ENCODE data around the gene C5AR1.
"Not testable (repeated sequence)": the region's sequence is repeated elsewhere in the genome, so short reads cannot be mapped to it uniquely, and the experiment has no call there.

C5AR1 gene

DNA sequence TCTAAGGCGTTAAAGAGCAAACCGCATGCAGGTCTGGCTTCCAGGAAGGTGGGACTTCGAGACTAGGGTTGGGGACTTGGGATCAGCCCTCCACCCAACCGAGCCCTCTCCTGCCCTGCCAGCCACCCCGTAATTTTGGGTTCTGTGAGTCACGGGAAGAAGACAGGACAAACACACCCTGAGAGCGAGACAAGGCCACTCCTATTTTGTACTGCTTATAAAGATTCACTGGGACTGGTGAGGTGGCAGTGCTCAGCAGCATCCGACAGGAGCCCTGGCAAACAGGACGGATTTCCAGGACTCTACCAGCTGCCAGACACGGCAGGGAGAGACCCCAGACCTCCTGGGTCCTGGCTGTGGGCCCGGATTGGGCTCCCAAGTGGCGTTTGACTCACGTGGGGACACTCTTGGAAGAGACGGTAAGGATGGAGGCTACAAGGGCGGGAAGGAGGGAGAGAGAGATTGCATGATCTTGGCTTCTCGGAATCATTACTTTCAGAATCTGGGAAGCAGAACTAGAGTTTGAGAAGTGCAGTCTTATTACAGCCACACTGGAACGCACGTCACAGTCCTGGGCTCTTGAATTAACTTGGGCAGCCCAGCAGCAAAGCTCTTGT is 22.4 kb downstream of the C5AR1 start, which contains the start of gene C5AR2:
TSS of gene C5AR2 (plus strand) at position 245 of the 617 bp plus-strand sequence. CDS start 8,625 bp downstream, outside the sequence.
- DNase-seq, result no peak

DNA sequence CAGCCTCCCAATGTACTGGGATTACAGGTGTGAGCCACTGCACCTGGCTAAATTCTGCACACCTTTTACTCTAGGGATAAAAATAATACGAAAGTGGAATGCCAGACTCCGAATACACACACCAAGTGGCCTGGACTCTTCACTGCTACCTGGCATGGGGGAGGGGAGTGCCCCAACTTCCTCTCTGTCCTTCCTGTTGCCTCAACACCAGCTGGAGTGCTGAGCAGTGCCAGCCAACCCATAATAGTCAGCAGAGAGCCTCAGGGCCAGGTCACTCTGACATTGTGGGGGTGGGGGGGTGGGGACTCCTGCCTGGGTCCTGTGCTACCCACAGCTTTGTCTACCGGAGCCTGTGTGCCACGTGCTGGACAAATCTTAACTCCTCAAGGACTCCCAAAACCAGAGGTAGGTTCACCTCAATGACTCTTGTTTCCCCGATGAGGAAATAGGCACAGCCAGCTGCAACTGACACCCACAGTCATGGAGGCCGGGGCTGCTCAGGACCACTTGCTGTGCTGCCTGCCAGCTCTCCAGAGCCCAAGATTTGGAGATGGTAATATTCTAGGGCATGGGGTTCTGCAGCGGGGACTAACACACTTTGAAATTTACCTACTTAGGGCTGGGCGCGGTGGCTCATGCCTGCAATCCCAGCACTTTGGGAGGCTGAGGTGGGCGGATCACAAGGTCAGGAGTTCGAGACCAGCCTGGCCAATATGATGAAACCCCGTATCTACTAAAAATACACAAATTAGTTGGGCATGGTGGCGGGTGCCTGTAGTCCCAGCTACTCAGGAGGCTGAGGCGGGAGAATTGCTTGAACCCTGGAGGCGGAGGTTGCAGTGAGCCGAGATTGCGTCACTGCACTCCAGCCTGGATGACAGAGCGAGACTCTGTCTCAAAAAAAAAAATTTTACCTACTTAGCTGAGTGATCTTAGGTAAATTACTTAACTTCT is 27.4 kb downstream of the C5AR1 start:
- DNase-seq, result peak in 1 of 5 donors; percentile 63

DNA sequence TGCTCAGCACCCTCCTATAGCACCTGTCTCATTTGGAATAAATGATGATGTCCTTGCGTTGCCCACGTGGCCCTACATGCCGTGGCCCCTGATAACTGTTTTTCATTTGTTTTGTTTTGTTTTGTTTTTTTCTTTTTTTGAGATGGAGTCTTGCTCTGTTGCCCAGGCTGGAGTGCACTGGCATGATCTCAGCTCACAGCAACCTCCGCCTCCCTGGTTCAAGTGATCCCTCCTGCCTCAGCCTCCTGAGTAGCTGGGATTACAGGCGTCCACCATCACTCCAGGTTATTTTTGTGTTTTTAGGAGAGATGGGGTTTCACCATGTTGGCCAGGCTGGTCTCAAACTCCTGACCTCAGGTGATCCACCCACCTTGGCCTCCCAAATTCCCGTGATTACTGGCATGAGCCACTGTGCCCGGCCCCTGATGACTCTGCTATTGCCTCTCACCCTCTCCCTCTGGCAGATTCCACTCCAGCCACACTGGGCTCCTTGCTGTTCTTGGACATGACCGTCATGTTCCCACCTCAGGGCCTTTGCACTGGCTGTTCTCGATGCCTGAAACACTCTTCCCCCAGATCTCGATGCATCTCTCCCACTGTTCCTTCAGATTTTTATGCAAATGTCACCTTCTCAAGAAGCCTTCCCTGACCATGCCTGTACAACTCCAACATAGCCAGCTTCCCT is 29.7 kb downstream of the C5AR1 start:
- DNase-seq, result no peak

DNA sequence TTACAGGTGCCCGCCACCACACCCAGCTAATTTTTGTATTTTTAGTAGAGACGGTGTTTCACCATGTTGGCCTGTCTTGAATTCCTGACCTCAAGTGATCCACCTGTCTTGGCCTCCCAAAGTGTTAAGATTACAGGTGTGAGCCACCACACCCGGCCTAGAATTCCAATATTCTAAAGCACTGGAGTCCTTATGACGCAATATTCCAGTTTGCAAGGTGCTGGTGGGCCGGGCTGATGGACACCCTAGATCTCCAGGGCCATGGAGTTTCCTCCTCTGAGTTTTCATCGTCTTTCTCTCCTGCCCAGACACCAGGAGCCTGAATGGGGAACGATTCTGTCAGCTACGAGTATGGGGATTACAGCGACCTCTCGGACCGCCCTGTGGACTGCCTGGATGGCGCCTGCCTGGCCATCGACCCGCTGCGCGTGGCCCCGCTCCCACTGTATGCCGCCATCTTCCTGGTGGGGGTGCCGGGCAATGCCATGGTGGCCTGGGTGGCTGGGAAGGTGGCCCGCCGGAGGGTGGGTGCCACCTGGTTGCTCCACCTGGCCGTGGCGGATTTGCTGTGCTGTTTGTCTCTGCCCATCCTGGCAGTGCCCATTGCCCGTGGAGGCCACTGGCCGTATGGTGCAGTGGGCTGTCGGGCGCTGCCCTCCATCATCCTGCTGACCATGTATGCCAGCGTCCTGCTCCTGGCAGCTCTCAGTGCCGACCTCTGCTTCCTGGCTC is 31.0 kb downstream of the C5AR1 start:
- no peak for DNase-seq

DNA sequence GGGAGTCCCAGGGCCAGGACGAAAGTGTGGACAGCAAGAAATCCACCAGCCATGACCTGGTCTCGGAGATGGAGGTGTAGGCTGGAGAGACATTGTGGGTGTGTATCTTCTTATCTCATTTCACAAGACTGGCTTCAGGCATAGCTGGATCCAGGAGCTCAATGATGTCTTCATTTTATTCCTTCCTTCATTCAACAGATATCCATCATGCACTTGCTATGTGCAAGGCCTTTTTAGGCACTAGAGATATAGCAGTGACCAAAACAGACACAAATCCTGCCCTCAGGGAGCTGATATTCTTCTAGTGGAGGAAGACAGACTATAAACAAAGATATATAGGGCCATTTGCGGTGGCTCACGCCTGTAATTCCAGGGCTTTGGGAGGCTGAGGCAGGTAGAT is 32.1 kb downstream of the C5AR1 start:
- no peak for DNase-seq

DNA sequence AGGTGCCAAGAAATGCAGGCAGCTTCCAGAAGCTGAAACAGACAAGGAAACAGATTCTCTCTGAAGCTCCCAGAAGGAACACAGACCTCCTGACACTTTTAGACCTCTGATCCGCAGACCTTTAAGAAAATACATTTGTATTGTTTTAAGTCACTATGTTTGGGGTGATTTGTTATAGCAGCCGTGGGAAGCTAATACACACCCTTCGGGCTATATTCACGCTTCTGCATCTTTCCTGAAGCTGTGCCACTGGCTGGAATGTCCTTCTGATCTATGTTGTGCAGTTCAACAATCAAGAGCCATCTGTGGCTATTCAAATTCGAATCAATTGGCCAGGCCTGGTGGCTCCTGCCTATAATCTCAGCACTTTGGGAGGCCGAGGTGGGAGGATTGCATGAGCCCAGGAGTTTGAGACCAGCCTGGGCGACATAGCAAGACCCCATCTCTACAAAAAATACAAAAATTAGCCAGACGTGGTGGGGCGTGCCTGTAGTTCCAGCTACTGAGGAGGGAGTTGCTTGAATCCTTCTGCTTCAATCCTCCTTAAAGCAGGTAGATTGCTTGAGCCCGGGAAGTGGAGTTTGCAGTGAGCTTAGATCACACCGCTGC is 33.6 kb downstream of the C5AR1 start:
- no peak for DNase-seq

DNA sequence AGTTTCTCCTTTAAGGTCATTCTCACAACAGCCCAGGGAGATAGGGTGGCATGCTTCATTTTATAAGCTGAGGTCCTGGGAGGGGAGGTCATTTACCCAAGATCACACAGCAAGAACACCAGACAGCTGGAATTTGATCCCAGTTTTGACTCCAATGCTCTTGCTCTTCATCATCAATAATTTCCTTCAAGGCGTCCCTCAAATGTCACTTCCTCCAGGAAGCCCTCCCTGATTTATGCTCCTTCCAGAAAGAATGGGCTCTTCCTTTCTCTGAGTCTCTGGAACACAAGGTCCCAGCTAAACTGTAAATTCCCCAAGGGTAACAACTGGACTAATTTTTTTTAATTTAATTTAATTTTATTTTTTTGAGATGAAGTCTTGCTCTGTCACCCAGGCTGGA is 34.8 kb downstream of the C5AR1 start:
- DNase-seq, result no peak

DNA sequence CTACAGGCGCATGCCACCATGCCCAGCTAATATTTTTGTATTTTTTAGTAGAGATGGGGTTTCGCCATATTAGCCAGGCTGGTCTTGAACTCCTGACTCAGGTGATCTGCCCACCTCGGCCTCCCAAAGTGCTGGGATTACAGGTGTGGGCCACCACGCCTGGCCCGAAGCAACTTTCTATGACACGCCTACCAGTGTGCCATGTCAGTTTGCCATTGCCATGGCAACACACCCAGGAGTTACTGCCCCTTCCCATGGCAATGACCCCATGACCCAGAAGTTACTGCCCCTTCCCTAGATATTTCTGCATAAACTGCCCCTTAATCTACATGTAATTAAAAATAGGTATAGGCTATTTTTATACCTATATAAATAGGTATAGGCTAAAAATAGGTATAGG is 36.4 kb downstream of the C5AR1 start:
- DNase-seq, result not testable (repeated sequence)

DNA sequence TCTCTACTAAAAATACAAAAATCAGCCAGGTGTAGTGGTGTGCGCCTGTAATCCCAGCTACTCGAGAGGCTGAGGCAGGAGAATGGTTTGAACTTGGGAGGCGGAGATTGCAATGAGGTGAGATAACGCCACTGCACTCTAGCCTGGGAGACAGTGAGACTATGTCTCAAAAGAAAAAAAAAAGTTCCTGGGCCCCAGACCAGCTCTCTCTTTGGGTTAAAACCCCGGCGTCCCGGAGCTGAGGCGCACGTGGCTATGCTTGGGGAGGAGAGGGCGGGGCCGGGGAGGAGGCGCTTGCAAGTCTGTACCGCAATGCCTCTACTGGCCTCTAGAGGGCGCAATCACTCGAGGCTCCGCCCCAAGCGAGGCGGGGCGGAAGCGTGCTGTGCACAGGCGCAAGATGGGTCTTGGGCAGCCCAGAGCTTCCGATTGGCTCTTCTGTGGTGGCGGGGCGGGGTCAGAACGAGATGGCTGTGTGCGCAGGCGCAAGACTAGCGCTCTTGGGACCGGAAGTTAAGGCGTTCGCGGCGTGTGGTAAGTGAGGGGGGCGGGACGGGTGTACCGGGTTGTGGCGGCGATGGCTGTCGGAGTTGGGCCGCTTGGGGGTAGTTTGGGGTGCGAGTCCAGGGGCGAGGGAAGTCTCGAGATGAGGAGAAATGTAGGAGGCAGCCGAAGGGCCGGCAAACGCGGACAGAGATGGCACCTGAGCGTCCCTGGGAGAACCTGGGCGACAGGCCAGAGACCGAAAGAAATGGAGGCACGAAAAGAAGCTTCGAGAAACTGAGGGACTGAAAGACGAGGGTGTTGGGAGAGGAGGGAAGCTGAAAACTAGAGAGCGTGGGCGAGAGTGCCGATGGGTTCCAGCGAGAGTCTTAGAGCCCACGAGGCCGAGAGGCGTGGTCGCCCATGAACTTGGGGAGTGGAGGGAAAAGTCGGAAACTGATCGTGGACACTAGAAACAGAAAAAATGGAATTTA is 39.4 kb downstream of the C5AR1 start, which contains the start of gene DHX34:
TSS of gene DHX34 (plus strand) at position 497 of the 977 bp plus-strand sequence. CDS start 3,716 bp downstream, outside the sequence.
- DNase-seq, result peak; percentile 97 to 100 (median 98)

DNA sequence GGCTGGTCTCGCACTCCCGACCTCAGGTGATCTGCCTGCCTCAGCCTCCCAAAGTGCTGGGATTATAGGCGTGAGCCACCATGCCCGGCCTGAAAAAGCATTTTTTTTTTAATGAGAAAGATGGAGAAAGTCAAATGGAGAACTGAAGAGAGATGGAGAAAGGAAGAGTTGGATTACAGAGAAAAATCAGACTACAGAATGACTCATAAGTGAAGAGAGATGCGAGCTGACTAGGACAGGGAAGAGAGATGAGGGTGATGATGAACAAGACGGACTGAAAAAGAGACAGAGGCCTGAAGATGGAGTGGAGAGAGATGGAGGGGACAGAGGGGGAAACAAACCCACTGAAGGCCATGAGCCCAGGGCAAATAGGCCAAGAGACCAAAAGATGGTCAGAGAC is 41.0 kb downstream of the C5AR1 start:
- DNase-seq, result no peak

DNA sequence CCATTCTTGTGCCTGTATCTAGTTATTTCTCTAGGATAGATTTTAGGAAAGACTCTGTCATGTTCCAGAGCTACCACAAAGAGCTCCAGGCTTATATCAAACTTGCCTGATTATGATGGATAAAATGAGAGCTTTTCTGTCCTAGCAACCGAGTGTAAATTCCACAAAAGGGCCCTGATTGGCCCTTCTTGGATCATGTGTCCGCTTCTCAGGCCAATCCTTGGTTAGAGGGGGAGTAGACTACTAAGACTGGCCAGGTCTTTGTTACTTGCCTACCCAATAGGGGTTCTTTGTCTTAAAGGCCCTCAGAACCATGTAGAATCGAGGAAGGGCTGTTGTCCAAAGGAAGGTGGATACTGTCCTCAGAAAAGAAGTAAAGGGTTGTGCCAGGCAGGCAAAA is 41.9 kb downstream of the C5AR1 start:
- DNase-seq, result no peak

DNA sequence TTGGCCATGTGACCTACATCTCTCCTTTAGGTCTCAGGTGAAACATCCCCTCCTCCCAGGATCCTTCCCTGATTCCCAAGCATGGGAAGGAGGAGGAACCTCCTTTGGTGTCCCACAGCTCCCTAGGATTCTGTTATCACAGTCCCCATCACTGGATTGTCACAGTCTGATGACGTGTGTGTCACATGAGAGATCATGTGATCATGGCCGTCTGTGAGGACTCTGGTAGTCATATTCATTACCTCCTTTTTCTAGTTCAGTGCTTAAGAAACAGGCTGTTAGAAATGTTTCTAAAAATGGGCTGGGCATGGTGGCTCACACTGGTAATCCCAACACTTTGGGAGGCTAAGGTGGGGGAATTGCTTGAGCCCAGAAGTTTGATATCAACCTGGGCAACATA is 42.4 kb downstream of the C5AR1 start:
- no peak for DNase-seq

DNA sequence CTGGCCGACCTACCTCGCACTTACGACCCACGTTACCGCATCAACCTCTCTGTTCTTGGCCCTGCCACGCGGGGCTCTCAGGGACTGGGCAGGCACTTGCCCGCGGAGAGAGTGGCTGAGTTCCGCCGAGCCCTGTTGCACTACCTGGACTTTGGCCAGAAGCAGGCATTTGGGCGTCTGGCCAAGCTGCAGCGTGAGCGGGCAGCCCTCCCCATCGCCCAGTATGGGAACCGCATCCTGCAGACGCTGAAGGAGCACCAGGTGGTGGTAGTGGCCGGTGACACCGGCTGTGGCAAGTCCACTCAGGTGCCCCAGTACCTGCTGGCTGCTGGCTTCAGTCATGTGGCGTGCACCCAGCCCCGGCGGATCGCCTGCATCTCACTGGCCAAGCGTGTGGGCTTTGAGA is 43.6 kb downstream of the C5AR1 start:
- no peak for DNase-seq

DNA sequence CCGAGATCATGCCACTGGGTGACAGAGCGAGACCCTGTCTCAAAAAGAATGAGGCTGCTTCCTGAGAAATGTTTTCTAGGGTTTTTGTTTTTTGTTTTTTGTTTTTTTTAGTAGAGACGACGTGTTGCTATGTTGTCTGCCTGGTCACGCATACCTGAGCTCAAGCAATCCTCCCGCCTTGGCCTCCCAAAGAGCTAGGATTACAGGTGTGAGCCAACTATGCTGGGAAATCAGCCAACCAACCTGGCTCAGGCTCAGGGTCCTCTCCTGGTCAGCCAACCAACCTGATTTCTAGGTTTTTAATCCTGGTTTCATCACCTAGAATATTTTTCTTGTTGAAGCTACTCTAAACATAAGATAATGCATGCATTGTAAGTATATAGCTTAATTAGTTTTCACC is 47.2 kb downstream of the C5AR1 start:
- no peak for DNase-seq

DNA sequence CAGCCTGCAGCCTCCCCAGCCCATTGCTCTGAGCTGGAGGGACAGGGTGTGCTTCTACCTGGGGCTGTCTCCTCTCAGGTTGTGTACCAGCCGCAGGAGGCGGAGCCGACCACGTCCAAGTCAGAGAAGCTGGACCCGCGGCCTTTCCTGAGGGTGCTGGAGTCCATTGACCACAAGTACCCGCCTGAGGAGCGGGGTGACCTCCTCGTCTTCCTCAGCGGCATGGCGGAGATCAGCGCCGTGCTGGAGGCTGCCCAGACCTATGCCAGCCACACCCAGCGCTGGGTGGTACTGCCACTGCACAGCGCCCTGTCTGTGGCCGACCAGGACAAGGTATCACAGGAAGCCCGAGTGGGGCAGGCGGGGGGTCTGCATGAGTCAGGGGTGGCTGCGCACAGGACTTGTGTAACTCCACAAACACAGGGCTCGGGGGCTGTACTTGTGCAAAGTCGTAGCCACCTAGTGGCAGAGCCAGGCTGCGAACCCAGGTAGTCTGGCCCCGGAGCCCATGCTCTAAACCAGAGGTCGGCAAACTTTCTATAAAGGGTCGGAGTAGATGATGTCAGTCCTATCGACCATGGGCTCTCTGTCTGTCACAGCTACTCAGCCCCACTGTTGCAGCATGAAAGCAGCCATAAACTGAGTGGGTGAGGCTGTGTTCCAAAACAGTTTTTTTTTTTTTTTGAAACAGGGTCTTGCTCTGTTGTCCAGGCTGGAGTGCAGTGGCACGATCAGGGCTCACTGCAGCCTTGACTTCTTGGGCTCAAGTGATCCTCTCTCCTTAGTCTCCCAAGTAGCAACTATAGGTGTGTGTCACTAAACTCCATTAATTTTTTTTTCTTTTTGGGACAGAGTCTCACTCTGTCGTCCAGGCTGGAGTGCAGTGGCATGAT is 48.4 kb downstream of the C5AR1 start:
- DNase-seq, result no peak

DNA sequence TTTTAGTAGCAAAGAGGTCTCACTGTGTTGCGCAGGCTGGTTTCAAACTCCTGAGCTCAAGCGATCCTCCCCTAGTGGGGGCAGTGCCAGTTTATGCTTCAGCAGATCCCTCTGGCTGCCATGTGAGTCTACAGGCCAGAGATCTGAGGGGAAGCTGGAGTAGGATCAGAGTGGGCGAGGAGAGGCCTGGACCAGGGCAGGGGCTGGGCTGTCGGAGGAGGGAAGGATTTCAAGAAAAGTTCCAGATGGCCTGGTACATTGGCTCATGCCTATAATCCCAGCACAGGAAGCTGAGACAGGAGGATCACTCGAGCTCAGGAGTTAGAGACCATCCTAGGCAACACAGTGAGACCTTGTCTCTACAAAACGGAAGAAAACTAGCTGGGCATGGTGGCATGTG is 49.3 kb downstream of the C5AR1 start:
- no peak for DNase-seq

DNA sequence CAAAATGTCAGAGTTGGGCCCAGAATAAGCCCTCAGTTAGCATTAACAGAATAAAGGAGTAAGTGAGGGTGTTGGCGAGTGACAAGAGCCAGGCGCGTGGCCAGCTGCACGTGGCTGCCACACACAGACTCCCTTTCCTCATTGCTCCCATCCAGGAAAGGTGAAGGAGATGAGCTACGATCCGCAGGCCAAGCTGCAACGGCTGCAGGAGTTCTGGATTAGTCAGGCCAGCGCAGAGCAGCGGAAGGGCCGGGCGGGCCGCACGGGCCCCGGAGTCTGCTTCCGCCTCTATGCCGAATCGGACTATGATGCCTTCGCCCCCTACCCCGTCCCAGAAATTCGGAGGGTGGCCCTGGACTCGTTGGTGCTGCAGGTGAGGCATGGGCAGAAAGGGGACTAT is 52.7 kb downstream of the C5AR1 start:
- no peak for DNase-seq

DNA sequence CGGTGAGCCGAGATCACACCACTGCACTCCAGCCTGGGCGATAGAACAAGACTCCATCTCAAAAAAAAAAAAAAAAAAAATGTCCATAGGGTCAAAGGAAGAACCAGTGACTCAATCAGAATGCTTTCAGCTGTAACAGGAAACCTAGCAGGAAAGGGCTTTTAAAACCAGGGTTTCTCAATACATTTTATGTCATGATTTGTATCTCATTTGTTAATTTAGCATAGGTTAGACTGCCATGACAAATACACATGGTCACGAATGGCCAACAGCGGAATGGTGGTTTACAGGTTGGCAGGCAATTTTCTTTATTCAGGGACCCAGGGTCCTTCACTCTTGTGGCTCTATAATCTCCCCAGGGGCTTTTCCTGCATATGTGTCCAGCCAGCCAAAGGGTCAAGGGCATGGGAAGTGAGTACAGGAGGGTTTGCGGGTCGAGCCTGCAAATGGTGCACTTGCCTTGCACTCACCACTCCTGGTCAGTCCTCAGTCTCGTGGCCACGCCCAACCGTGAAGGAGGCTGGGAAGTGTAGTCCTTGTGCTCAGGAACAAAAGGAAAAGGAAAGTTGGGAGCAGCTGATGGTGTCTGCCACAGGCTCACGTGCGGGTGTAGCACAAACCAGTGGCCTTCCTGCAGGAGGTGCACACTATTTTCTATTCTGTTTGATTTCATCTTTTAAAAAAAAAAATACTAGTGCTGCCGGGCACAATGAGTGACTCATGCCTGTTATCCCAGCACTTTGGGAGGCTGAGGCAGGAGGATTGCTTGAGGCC is 54.3 kb downstream of the C5AR1 start:
- DNase-seq, result no peak

DNA sequence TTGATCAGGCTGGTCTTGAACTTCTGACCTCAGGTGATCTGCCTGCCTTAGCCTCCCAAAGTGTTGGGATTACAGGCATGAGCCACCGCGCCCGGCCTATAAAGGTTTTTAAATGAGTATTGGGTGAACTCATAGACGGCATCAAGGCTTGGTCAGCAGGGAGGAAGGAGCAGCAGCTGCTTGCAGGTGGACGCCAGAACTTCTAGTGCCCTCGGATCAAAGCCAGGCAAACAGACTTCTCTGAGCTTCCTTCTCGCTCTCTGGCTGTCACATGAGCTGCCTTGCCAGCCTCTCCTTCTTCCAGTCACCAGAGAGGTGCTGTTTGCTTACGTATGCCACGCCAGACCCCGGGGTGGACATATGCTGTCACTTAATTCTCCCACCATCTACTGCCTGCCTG is 55.8 kb downstream of the C5AR1 start:
- DNase-seq, result not testable (repeated sequence)

Measured in T-helper 1 cell (primary cell).